Hippocampal formation (tissue), 2 donors: Measurements from ENCODE around the gene CPA5.
"Not testable (repeated sequence)": the region's sequence is repeated elsewhere in the genome, so short reads cannot be mapped to it uniquely, and the experiment has no call there.

Source experiments
- DNase-seq, 2 donors: peaks; one replicate each; lab custom pipeline; 2025; lab: John Stamatoyannopoulos, UW

CPA5 gene

GRCh38 chr7:130344271-130344866 is at the start of gene CPA5:
CPA5 (plus strand) TSS chr7:130344816; CDS start chr7:130346486, 1,670 bp downstream.
- no peak for DNase-seq

DNA sequence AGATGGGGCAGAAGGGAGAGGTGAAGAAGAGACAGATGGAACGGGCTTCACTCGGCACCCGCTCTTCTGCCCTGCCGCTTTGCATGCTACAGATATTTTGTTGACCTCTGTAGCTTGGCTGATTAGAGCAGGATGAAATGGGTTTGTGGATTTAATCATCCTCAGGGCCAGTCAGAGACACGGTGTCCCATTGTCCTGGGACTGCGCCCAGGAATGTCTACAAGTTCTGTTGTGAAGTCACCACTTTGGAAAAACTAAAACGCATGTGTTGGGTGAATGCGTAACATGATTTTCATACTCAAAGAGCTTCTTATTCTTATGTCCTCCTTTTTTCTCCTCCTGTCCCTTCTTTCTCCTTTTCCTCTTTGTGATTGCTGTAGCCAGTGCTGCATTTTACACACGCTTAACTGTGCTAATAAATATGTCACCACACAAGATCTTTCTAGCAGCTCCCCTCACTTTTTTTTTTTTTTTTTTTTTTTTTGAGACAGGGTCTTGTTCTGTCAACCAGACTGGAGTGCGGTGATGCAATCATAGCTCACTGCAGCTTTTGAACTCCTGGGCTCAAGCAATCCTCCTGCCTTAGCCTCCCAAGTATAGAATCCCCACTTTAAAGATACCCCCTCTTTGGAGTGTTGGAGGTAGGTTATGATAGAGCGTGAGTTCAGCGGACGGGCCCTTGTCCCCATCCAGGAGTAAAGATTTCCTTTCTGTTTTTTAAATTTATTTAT is 48.2 kb upstream of the CPA5 start:
- no peak for DNase-seq

DNA sequence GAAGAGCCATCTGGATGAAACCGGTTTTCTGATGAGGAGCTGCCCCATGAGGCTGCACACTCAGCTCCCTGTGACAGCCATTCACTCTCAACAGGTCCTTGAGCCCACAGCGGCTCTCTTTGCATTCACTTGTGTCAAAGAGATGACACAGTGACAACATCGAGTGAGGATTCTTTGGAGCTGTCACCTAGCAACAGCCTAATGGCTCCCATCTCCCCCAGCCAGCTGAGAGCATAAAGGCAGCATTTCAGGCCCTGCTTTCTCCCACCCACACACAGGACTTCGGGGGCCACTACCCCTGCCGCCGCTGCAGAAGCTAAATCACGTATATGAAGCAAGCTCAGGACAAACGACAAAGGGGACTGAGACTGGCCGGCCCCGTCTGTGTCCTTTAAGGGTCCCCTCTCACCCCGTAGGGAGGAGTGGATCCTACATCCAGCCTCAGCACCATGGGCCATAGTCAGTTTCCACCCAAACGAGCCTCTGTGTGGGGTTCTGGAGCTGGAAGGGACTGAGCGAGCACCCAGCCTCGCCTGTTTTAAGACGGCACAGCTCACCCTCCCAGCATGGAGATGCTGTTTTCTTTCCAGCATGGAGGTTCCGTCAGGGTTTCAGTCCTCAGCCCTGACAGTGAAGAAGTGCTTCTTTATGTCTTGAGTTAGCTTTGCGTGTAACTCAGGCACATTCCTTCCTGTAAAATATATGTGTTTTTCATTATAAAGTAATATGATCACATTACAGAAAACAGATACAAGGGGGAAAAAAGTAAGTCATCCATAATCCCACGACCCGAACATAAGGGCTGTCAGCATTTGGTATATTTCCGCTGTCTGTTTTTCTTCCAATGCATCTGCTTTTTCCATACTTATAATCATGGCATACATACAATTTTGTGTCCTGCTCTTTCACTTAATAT is 46.7 kb upstream of the CPA5 start:
- no peak for DNase-seq

- no peak for DNase-seq
Observed at GRCh38 chr7:130298544-130299326, 45.9 kb upstream of the CPA5 start.

- DNase-seq, result no peak
Observed at GRCh38 chr7:130299866-130300265, 44.8 kb upstream of the CPA5 start.

DNA sequence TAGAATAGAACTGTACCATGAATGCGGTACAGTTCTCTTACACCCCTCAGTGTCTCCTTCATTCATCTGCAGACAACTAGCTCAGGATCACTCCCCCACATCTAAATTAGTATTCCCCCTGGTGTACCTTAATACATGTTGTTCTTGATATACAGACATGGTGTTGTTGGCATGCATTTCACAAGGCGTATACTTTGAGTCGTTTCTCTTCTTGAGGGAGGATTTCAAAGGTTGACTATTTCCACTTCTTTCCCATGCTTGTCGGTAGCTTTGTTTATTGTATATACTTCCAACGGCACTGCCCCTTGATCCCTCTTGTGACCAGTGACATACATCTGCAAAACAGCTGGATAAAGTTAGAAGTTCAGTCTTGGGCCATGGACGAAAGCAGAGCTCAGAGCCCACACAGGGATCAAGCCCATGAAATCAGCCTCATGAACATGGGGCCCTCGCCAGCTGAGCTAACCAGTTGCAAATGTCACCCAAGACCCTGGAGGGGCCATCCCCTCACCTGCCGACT is 43.1 kb upstream of the CPA5 start:
- no peak for DNase-seq

DNA sequence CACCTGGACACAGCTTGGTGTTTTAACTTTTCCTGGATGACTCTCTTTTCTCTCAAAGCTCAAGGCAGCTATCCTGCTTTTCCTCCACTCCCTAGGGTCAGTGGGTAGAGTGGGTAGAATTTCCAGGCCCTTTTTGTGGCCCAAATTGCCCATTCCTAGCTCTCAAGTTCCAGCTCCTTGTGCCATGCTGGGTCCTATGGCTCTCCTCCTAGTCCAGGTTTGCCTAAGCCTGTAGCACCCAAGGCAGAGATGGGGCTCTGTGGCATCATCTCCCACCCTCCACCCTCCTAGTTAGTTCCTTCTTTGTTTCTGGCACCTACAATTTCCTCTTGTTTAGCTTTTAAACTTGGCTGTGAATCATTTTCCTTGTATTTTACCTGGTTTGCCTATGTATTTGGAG is 42.0 kb upstream of the CPA5 start:
- DNase-seq, result no peak

DNA sequence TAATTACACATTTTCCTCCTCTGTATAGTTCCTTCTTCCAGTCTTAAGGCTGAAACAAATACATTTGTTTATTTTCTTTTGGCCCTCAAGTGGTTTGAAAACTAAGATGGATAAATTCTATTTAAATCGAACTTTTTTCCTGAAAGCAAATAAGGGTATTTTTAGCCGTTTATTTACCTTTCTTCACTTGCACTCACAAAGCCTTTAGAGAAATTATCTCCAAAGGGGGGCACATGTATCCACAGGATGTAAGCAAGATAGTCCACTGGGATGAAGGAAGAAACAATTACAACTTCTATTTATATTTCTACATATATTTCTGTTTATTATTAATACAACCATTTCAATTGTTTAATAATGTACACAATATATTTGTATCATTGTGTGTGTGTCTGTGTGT is 41.5 kb upstream of the CPA5 start:
- no peak for DNase-seq

DNA sequence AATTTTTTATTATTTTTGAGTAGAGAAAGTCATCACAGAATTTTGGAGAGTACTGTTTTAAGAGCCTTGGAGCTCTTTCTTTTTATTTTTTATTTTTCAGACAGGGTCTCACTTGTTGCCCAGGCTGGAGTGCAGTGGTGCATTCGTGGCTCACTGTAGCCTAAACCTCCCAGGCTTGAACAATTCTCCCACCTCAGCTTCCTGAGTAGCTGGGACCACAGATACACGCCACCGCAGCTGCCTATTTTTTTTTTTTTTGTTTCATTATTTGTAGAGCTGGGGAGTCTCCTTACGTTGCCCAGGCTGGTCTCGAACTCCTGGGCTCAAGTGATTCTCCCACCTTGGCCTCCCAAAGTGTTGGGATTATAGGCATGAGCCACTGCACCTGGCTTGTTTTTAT is 41.1 kb upstream of the CPA5 start:
- DNase-seq, result no peak

DNA sequence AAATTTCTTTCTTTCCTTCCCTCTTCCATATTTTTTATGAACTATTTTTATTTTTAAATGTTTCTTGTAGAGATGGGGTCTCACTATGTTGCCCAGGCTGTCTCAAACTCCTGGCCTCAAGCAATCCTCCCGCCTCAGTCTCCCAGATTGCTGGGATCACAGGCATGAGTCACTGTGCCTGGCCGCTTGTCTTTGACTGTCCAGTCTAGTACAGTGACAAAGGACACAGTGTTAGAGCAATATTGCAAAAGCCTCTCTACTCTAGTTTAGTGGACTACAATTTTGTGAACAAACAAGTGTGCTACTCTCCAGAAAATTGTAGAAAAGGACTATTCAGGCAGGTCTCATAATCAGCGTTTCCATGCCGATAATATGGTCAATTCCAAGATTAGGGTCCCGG is 40.6 kb upstream of the CPA5 start:
- no peak for DNase-seq

GRCh38 chr7:130304878-130305277 is 39.7 kb upstream of the CPA5 start:
- no peak for DNase-seq

DNA sequence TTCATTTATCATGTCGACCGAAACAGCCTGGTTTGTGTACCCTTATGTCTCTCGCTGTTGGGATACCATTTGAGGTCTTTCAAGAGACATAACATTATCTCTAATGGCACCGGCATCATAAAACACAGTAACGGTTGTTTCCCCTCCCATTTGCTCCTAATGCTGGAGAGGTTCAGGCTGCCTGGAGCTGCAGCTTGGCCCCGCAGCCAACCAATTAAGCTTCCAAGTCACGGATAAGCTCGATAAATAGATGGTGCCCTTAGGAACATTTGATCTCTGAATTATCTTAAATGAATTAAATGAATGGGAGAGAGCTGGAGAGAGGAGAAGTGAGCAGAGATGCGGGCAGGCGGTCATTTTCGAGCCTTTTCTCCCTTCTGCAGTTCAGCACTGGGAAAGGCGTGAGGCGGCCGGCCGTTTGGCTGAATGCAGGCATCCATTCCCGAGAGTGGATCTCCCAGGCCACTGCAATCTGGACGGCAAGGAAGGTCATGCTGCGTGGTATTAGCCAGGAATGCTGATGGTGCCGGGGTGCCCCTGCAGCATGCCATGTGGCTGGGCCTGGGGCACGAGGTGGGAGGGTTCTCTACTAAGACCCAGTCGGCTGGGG is 39.1 kb upstream of the CPA5 start:
- no peak for DNase-seq

GRCh38 chr7:130309986-130310385 is 34.6 kb upstream of the CPA5 start:
- no peak for DNase-seq

DNA sequence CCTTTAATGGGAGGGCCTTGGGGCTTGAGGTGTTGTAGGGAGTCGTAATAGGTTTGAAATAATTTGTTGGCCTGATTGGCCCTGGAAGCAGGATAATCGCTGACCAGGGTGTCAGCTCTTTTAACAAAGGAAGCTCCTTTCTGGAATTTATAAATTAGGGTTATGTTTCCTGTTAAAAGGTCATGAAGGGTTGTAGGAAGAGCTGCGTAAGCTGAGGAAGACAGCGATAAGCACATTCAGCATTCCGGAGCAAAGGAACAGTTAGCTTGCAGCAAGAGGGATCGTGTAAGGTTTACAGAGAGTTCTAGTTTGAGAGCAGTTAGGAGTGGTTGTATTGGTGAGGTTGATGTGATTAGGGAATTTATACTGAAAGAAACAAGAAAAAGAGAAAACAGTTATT is 30.3 kb upstream of the CPA5 start:
- DNase-seq, result no peak

- no peak for DNase-seq
Observed at GRCh38 chr7:130319541-130319940, 25.1 kb upstream of the CPA5 start.

- not testable (repeated sequence) for DNase-seq
Observed at GRCh38 chr7:130321542-130322229, 22.9 kb upstream of the CPA5 start.

DNA sequence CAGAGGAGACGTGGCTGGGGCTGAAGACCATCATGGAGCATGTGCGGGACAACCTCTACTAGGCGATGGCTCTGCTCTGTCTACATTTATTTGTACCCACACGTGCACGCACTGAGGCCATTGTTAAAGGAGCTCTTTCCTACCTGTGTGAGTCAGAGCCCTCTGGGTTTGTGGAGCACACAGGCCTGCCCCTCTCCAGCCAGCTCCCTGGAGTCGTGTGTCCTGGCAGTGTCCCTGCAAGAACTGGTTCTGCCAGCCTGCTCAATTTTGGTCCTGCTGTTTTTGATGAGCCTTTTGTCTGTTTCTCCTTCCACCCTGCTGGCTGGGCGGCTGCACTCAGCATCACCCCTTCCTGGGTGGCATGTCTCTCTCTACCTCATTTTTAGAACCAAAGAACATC is 22.0 kb upstream of the CPA5 start:
- DNase-seq, result no peak

GRCh38 chr7:130324306-130324943 is 20.2 kb upstream of the CPA5 start:
- DNase-seq, result no peak

GRCh38 chr7:130329681-130330080 is 14.9 kb upstream of the CPA5 start:
- DNase-seq, result no peak
